Peyer's patch (tissue), 4 donors: ENCODE measurements around the gene KIF6. TPM values are rescaled to one million over a fixed set of nuclear protein-coding genes. Genes with fewer than 3 reads are reported as not detected.

Source experiments
- DNase-seq, 3 donors: peaks; one replicate each; pipeline ENCODE4 v3.0.0-alpha.2; 2017 to 2019
- H3K27ac ChIP-seq, 4 donors: fragments of 200-600 bp; sonication (generic); one replicate each; pipeline ENCODE4 v1.5.1; 2016 to 2019
- H3K27me3 ChIP-seq, 2 donors: fragments of 200-600 bp; sonication (generic); one replicate each; pipeline ENCODE4 v1.5.1; 2019
- H3K36me3 ChIP-seq, 3 donors: fragments of 200-600 bp; sonication (generic); one replicate each; pipeline ENCODE4 v1.5.1; 2016 to 2019
- H3K4me1 ChIP-seq, 4 donors: fragments of 200-600 bp; sonication (generic); one replicate each; pipeline ENCODE4 v1.5.1; 2016 to 2019
- H3K4me3 ChIP-seq, 4 donors: fragments of 200-600 bp; sonication (generic); 1 replicate in 3 of 4; 2 replicates in 1 of 4; pipeline ENCODE4 v1.5.1; 2016 to 2019; ENCODE audit warnings: mild to moderate bottlenecking in 1 of 4
- H3K9me3 ChIP-seq, 4 donors: fragments of 200-600 bp; sonication (generic); one replicate each; pipeline ENCODE4 v1.5.1; 2016 to 2019; ENCODE audit warnings: mild to moderate bottlenecking in 1 of 4
- POLR2A ChIP-seq, 2 donors: fragments of 450-650 bp; IDR thresholded peaks; one replicate each; pipeline ENCODE4 v1.5.1; 2017; ENCODE audit warnings: antibody characterized with exemption in 2 of 2, mild to moderate bottlenecking in 2 of 2, moderate library complexity in 2 of 2
- total RNA-seq, 4 donors: library from RNA; depleted of rRNA; stranded (reverse); fragments of >200 nt; gene quantifications; one replicate each; pipeline ENCODE4 v1.1.0, GENCODE V29; 2016
- TF ChIP-seq, protein P1 (sequence below), 6 experiments: fragments of 450-650 bp in 4 of 6; fragments of 200-600 bp in 2 of 6; sonication (generic) in 1 of 6; IDR thresholded peaks; one replicate each; pipeline ENCODE4 v1.5.1; 2017 to 2019; ENCODE audit warnings: antibody characterized with exemption in 6 of 6, mild to moderate bottlenecking in 3 of 6, moderate library complexity in 1 of 6

Gene KIF6
- total RNA-seq, 4 donors from 2014 or later = 0.83 TPM; not detected in 3

DNA sequence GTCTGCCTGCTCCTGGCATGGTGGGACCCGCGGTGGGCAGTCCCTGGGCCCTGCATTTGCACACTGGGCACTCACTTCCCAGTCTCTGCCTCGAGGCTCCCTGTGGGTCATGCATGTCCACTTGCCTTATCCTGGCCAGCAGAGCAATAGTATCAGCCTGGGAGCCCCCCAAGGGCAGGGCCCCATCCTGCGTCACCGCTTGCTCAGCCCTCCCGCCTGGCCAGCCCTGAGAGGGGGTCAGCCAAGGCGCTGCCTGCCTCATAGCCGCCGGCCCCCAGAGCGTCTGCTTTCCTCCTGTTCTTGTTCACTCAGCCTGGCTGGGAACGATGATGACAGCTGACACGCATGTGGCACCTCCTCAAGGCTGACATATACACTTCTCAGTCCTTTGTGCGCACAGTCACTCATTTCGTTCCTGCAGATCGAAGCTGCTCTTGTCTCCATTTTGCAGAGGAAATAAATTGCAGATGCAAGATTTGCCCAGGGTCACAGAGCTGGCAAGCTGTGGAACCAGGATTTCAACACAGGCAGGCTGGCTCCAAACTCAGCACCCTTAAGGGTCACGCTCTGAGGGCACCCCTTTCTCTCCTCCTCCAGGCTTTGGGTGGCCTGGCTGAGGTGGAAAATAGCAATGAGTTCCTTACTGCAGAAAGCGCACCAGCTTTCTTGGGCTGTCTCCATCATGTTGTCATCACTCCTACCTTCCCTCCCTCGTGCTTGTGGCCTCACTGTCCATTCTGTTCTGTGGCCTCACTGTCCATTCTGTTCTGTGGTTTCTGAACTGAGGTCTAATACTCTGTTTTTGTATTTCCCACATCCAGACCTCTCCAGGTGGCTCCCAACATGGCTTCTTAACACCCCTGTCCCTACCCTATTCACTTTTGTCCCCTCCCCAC is 428.2 kb downstream of the KIF6 start:
- no peak for DNase-seq
- H3K4me3 ChIP-seq = no peak overlapping the region
- no peaks in the 10 kb centered on the region for H3K36me3 ChIP-seq
- TF ChIP-seq, protein P1, sequence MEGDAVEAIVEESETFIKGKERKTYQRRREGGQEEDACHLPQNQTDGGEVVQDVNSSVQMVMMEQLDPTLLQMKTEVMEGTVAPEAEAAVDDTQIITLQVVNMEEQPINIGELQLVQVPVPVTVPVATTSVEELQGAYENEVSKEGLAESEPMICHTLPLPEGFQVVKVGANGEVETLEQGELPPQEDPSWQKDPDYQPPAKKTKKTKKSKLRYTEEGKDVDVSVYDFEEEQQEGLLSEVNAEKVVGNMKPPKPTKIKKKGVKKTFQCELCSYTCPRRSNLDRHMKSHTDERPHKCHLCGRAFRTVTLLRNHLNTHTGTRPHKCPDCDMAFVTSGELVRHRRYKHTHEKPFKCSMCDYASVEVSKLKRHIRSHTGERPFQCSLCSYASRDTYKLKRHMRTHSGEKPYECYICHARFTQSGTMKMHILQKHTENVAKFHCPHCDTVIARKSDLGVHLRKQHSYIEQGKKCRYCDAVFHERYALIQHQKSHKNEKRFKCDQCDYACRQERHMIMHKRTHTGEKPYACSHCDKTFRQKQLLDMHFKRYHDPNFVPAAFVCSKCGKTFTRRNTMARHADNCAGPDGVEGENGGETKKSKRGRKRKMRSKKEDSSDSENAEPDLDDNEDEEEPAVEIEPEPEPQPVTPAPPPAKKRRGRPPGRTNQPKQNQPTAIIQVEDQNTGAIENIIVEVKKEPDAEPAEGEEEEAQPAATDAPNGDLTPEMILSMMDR (IDR thresholded peaks at IDR 0.05) = no peak
- TF ChIP-seq POLR2A (IDR thresholded peaks at IDR 0.05) = no peak
- H3K27ac ChIP-seq = no peak overlapping the region
- no peaks in the 10 kb centered on the region for H3K9me3 ChIP-seq
- H3K4me1 ChIP-seq = no peaks in the 10 kb centered on the region
- no peaks in the 10 kb centered on the region for H3K27me3 ChIP-seq

DNA sequence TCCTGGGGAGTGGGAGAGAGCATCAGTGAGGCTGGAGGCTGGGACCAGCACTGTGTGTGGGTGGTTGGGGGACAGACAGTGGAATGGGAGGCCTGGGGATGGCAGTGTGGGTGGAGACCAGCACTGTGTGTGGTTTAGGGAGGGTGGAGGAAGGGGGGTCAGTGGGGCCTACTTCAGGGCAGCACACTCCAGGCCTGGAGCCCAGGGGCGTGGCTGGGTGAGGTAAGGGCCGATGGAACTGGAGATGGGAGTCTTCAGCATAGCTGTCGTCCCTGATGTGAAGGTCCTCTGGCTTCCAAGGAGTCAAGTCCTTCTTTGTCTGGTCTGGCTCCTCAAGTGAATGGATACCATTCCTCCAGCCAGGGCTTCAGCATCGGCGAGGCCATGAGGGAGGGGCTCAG is 429.6 kb downstream of the KIF6 start:
- Histone ChIP-seq H3K4me1 (no peaks in the 10 kb centered on the region), H3K9me3 (no peaks in the 10 kb centered on the region), H3K4me3 (no peak overlapping the region), H3K27ac (no peak overlapping the region), H3K27me3 (no peaks in the 10 kb centered on the region), H3K36me3 (no peaks in the 10 kb centered on the region)
- DNase-seq = peak in 1 of 3 donors; percentile 58
- TF ChIP-seq, protein P1 (IDR thresholded peaks at IDR 0.05) = no peak
- no peak for TF ChIP-seq POLR2A (IDR thresholded peaks at IDR 0.05)

DNA sequence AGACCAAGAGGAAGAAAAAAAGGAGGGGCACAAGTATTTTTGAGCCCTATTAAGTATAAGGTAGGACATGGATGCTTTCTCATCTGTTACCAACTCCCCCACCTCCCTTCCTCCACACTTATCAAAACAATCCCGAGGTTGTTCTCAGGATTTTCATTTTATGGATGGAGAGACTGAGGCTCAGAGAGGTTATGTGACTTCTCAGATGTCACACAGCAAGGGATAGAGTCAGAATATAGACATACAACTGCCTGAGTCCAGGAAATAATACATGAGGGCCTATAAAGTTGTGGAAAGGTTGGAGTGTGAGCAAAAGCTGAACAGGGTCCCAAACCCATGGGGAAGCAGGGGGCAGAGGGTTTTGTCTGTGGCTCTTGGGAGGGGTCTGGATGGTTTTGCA is 430.3 kb downstream of the KIF6 start:
- no peaks in the 10 kb centered on the region for H3K9me3 ChIP-seq
- no peaks in the 10 kb centered on the region for H3K4me1 ChIP-seq
- H3K27ac ChIP-seq = no peak overlapping the region
- TF ChIP-seq POLR2A (IDR thresholded peaks at IDR 0.05) = no peak
- TF ChIP-seq, protein P1 (IDR thresholded peaks at IDR 0.05) = no peak
- no peaks in the 10 kb centered on the region for H3K36me3 ChIP-seq
- no peak overlapping the region for H3K4me3 ChIP-seq
- H3K27me3 ChIP-seq = no peaks in the 10 kb centered on the region
- DNase-seq = no peak

DNA sequence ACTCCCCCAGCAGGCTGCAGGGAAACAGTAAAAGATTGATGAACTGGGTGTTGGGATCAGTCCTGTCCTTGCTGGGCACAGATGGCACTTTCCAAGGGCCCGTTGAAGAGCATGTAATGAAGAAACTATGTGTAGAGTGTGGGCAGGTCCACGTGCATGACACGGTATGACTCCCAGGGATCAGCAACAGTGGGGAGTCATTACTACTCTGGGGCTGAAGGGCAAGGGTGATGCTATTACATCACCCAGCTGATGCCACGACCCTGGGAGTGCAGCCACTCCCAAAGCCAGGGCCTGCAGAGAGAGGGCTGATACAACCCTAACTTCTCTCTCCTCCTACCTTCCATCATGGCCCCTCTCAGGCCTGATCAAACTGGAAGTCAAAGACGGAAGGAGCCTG is 431.1 kb downstream of the KIF6 start:
- peak in 1 of 3 donors; percentile 80 for DNase-seq
- Histone ChIP-seq H3K4me1 (no peaks in the 10 kb centered on the region), H3K36me3 (no peaks in the 10 kb centered on the region), H3K27me3 (no peaks in the 10 kb centered on the region), H3K9me3 (no peaks in the 10 kb centered on the region), H3K4me3 (no peak overlapping the region), H3K27ac (peak overlapping the region in 1 of 4 donors; percentile 67)
- TF ChIP-seq, protein P1 (IDR thresholded peaks at IDR 0.05) = no peak
- peak in 1 of 2 donors; percentile 62 for TF ChIP-seq POLR2A (IDR thresholded peaks at IDR 0.05)

DNA sequence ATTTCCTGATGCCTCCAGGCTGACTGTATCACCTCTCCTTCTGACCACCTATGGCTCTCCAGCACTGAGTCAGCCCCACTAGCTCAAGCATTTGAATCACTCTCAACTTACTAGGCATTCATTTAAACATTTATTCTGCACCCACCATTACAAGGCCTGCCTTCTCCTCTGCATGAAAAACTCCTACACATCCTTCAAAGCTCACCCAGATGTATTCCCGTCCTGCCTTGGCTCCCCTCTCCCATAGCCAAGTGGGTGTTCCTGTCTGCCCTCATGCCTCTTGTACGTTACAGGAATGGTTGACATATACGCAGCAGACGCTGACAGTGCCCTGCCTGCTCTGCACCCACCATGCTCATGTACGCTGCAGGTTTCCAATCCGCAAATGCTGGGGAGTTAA is 432.6 kb downstream of the KIF6 start:
- Histone ChIP-seq H3K36me3 (no peaks in the 10 kb centered on the region), H3K4me1 (no peaks in the 10 kb centered on the region), H3K27ac (no peak overlapping the region), H3K27me3 (no peaks in the 10 kb centered on the region), H3K4me3 (no peak overlapping the region), H3K9me3 (no peaks in the 10 kb centered on the region)
- DNase-seq = no peak
- no peak for TF ChIP-seq POLR2A (IDR thresholded peaks at IDR 0.05)
- TF ChIP-seq, protein P1 (IDR thresholded peaks at IDR 0.05) = no peak
